ENCODE data around the gene ADPRHL1. TPM values are rescaled to one million over a fixed set of nuclear protein-coding genes. Genes with fewer than 3 reads are reported as not detected.

Gene ADPRHL1
- total and polyA plus RNA-seq, 7 donors: 186 to 776 (median 294) TPM

DNA sequence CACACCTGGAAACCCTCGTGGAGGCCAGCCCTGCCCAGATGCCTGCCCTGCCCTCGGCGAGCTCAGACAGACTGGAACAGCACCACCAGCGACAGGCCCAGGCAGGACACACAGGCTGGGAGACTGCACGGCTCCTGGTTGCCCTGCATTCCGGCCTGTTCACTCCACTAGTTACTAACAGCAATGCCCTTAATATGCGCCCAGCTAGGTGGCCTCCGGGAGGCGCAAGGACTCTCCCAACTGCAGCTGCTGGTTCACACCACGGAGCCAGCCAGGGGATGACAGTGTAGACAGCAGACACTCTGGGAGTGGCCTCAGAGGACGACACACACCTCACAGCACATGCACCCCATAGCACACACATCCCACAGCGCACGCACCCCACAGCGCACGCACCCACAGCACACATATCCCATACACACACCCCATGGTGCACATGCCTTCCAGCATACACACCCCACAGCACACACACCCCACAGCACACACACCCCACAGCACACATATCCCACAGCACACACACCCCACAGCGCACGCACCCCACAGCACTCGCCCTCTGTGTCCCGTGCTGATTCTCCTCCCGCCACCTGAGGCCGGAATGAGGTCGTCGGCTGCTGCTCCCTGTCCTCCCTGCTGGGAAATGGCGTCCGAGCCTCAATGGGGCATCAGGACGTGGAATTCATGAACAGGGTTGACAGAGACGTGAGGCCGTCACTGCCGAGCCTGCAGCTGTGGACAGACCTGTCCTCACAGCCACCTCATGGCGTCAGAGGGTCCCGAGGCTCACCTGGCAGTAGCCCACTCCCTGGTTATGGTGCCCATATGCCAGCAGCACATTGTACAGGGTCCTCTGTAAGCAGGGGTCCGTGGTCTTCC lies 103.0 kb downstream of the ADPRHL1 start:
- intact Hi-C loops (cut with DNase I): no loop called here
- peaks cover 0 to 49% of the 10 kb centered on the region in 2 donors for H3K36me3 ChIP-seq (ENCODE audit: insufficient read depth in 1 of 2, low read depth in 1 of 2)
- DNase-seq (peak in 1 of 2 donors; percentile 40), ATAC-seq (peak in 1 of 4 donors; percentile 43)
- no peaks in the 10 kb centered on the region for H3K4me1 ChIP-seq
- WGBS, 3 donors: 85 to 86% (median 85%) methylated on average over 32 of the region's 32 CpGs
- TF ChIP-seq, protein P1, sequence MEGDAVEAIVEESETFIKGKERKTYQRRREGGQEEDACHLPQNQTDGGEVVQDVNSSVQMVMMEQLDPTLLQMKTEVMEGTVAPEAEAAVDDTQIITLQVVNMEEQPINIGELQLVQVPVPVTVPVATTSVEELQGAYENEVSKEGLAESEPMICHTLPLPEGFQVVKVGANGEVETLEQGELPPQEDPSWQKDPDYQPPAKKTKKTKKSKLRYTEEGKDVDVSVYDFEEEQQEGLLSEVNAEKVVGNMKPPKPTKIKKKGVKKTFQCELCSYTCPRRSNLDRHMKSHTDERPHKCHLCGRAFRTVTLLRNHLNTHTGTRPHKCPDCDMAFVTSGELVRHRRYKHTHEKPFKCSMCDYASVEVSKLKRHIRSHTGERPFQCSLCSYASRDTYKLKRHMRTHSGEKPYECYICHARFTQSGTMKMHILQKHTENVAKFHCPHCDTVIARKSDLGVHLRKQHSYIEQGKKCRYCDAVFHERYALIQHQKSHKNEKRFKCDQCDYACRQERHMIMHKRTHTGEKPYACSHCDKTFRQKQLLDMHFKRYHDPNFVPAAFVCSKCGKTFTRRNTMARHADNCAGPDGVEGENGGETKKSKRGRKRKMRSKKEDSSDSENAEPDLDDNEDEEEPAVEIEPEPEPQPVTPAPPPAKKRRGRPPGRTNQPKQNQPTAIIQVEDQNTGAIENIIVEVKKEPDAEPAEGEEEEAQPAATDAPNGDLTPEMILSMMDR (IDR thresholded peaks at IDR 0.05): no peak
- H3K9me3 ChIP-seq: no peaks in the 10 kb centered on the region
- H3K27ac ChIP-seq: no peak overlapping the region
- no peak overlapping the region for H3K4me3 ChIP-seq
- no peaks in the 10 kb centered on the region for H3K27me3 ChIP-seq (ENCODE audit: insufficient read depth in 3 of 3, low read length in 2 of 3)

Other genes with a start within 250 kb of the ADPRHL1 start
- gene PCID2, start 244.8 kb downstream of the ADPRHL1 start, total RNA-seq: 10 to 100 TPM; 22.5 to 37.1 (median 26.4) TPM
- 10 to 100 TPM; 19.9 to 28.2 (median 26.6) TPM for gene PCID2, start 244.8 kb downstream of the ADPRHL1 start, polyA plus RNA-seq
- 100 to 1,000 TPM; 123 to 152 (median 137) TPM for gene CUL4A, start 243.9 kb downstream of the ADPRHL1 start, total RNA-seq
- gene CUL4A, start 243.9 kb downstream of the ADPRHL1 start, polyA plus RNA-seq: 100 to 1,000 TPM in 1 of 3 donors, 10 to 100 TPM in 2; 75.4 to 180 (median 86.6) TPM
- gene LAMP1, start 156.2 kb downstream of the ADPRHL1 start, total RNA-seq: 10 to 100 TPM; 53.7 to 71.5 (median 67.8) TPM
- gene LAMP1, start 156.2 kb downstream of the ADPRHL1 start, polyA plus RNA-seq: 10 to 100 TPM; 35.7 to 67.5 (median 60.1) TPM
- 1 to 10 TPM; 1.5 to 4.5 (median 3.7) TPM for gene GRTP1, start 89.4 kb downstream of the ADPRHL1 start, total RNA-seq
- 1 to 10 TPM; 4.3 to 4.7 (median 4.4) TPM for gene GRTP1, start 89.4 kb downstream of the ADPRHL1 start, polyA plus RNA-seq
- 10 to 100 TPM; 65.7 to 87.0 (median 77.6) TPM for gene DCUN1D2, start 37.2 kb upstream of the ADPRHL1 start, total RNA-seq
- 100 to 1,000 TPM in 1 of 3 donors, 10 to 100 TPM in 2; 32.4 to 151 (median 57.2) TPM for gene DCUN1D2, start 37.2 kb upstream of the ADPRHL1 start, polyA plus RNA-seq
- 10 to 100 TPM; 27.3 to 37.2 (median 31.6) TPM for gene TFDP1, start 131.3 kb upstream of the ADPRHL1 start, total RNA-seq
- gene TFDP1, start 131.3 kb upstream of the ADPRHL1 start, polyA plus RNA-seq: 10 to 100 TPM; 18.8 to 40.2 (median 31.4) TPM
- not detected for gene ATP4B, start 204.7 kb upstream of the ADPRHL1 start, total RNA-seq
- gene ATP4B, start 204.7 kb upstream of the ADPRHL1 start, polyA plus RNA-seq: under 1 TPM in 1 of 3 donors, not detected in 2; 0.04 TPM
- under 1 TPM in 1 of 4 donors, not detected in 3; 0.10 TPM for gene GRK1, start 213.7 kb upstream of the ADPRHL1 start, total RNA-seq
- gene GRK1, start 213.7 kb upstream of the ADPRHL1 start, polyA plus RNA-seq: not detected

All from psoas muscle (tissue), 8 donors.